ENCODE data around the gene SUGP2. TPM values are rescaled to one million over a fixed set of nuclear protein-coding genes. Genes with fewer than 3 reads are reported as not detected.
A peak's percentile ranks its signal among the peaks of the same experiment; 100 is the strongest.

The SUGP2 gene
- total and polyA plus RNA-seq, 9 of the 15 experiments (the other 6 are each of a cell fraction or from before 2014, with no cell fraction given), result 13.1 to 101 (median 63.1) TPM

DNA sequence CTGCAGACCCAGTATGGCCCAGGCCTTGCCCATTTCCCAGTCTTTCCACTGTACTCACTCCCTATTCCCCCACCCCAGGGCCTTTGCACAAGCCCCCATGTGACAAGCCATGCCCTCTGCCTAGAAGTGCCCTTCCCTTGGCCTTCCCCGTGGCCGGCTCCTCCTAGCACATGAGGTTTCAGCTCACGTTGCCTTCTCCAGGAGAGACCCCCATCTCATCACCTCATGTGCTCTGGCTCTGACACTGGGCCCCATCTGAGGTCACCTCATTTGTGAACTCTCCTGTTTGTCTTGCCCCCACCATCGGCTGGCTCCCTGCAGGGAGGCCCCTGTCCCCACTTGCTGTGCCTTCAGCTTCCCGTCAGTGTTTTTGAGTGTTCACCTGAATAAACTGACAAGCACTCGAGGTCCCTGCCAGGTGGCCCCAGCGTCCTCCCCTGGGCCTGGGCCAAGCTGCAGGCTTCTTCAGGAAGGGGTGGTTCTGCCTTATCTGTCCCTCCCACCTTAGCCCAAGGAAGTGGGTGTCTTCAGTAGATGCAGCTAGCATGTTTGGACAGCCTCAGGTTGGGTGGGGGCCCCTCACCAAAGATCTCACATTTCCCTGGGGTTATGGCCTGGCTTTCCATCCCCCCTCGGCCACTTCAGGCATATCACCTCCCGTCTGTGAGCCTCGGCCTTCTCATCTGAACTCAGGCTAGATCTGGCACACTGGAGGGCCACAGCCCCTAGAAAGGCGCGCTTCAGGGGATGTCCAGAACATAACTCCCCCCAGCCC is 26.7 kb upstream of the SUGP2 start (continued):
- TF ChIP-seq EP400 (IDR thresholded peaks at IDR 0.05) (peak; percentile 84), ASH1L (IDR thresholded peaks at IDR 0.05; ENCODE audit: borderline replicate concordance, low read depth, partially characterized antibody) (no peak), XRCC4 (IDR thresholded peaks at IDR 0.05; ENCODE audit: extremely low read depth, insufficient read depth, insufficient read length) (no peak), KLF10 (CRISPR knock-in tag; IDR thresholded peaks at IDR 0.05) (no peak), ZNF449 (CRISPR knock-in tag; IDR thresholded peaks at IDR 0.05) (no peak), MCM2 (IDR thresholded peaks at IDR 0.05; ENCODE audit: low read depth) (no peak), CCNT2 (IDR thresholded peaks at IDR 0.05; ENCODE audit: borderline replicate concordance, extremely low read depth, insufficient read length, low read depth, low read length) (peak; percentile 88), VEZF1 (CRISPR knock-in tag; IDR thresholded peaks at IDR 0.05) (peak; percentile 84), KDM1A (IDR thresholded peaks at IDR 0.05) (peak; percentile 80 to 86), RFX5 (IDR thresholded peaks at IDR 0.05; ENCODE audit: low read depth, low read length) (no peak), MBD2 (IDR thresholded peaks at IDR 0.05; ENCODE audit: borderline replicate concordance, low read depth) (peak; percentile 72), YBX1 (IDR thresholded peaks at IDR 0.05) (no peak), CREB5 (CRISPR knock-in tag; IDR thresholded peaks at IDR 0.05) (no peak), ARID1B (IDR thresholded peaks at IDR 0.05) (peak; percentile 99), KDM2B (CRISPR knock-in tag; IDR thresholded peaks at IDR 0.05) (no peak), ARNT (IDR thresholded peaks at IDR 0.05) (peak; percentile 61 to 80), IFI16 (CRISPR knock-in tag; IDR thresholded peaks at IDR 0.05) (no peak)
- TF ChIP-seq, protein P1, sequence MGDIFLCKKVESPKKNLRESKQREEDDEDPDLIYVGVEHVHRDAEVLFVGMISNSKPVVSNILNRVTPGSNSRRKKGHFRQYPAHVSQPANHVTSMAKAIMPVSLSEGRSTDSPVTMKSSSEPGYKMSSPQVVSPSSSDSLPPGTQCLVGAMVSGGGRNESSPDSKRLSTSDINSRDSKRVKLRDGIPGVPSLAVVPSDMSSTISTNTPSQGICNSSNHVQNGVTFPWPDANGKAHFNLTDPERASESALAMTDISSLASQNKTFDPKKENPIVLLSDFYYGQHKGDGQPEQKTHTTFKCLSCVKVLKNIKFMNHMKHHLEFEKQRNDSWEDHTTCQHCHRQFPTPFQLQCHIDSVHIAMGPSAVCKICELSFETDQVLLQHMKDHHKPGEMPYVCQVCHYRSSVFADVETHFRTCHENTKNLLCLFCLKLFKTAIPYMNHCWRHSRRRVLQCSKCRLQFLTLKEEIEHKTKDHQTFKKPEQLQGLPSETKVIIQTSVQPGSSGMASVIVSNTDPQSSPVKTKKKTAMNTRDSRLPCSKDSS (IDR thresholded peaks at IDR 0.05; ENCODE audit: low read depth, partially characterized antibody), result no peak
- TF ChIP-seq, protein P2, sequence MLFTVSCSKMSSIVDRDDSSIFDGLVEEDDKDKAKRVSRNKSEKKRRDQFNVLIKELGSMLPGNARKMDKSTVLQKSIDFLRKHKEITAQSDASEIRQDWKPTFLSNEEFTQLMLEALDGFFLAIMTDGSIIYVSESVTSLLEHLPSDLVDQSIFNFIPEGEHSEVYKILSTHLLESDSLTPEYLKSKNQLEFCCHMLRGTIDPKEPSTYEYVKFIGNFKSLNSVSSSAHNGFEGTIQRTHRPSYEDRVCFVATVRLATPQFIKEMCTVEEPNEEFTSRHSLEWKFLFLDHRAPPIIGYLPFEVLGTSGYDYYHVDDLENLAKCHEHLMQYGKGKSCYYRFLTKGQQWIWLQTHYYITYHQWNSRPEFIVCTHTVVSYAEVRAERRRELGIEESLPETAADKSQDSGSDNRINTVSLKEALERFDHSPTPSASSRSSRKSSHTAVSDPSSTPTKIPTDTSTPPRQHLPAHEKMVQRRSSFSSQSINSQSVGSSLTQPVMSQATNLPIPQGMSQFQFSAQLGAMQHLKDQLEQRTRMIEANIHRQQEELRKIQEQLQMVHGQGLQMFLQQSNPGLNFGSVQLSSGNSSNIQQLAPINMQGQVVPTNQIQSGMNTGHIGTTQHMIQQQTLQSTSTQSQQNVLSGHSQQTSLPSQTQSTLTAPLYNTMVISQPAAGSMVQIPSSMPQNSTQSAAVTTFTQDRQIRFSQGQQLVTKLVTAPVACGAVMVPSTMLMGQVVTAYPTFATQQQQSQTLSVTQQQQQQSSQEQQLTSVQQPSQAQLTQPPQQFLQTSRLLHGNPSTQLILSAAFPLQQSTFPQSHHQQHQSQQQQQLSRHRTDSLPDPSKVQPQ (CRISPR knock-in tag; IDR thresholded peaks at IDR 0.05; ENCODE audit: borderline replicate concordance), result no peak

All from K562 (cell line).